Measurements from ENCODE around the gene SRRM2. TPM values are rescaled to one million over a fixed set of nuclear protein-coding genes. Genes with fewer than 3 reads are reported as not detected.

SRRM2 gene
- total RNA-seq, 2 donors from 2014 or later = 118 to 174 TPM

- no peak for DNase-seq (ENCODE audit: low spot score)
- no peak for TF ChIP-seq CTCF (IDR thresholded peaks at IDR 0.05)
- H3K4me3 ChIP-seq = no peak overlapping the region
- H3K27ac ChIP-seq = no peak overlapping the region
- H3K4me1 ChIP-seq = peaks cover 0 to 18% of the 10 kb centered on the region in 2 donors
- H3K27me3 ChIP-seq = no peaks in the 10 kb centered on the region
- H3K9me3 ChIP-seq = no peaks in the 10 kb centered on the region
- H3K36me3 ChIP-seq = peaks cover 100% of the 10 kb centered on the region
Measured at GRCh38 chr16:2763173-2763572, 10.7 kb downstream of the SRRM2 start.

GRCh38 chr16:2764718-2765117, 12.3 kb downstream of the SRRM2 start:
- TF ChIP-seq CTCF (IDR thresholded peaks at IDR 0.05) = no peak
- H3K36me3 ChIP-seq = peaks cover 100% of the 10 kb centered on the region
- no peak for DNase-seq (ENCODE audit: low spot score)
- no peak overlapping the region for H3K27ac ChIP-seq
- H3K4me3 ChIP-seq = no peak overlapping the region
- no peaks in the 10 kb centered on the region for H3K9me3 ChIP-seq
- peaks cover 0 to 20% of the 10 kb centered on the region in 2 donors for H3K4me1 ChIP-seq
- no peaks in the 10 kb centered on the region for H3K27me3 ChIP-seq

GRCh38 chr16:2765462-2766404, 13.3 kb downstream of the SRRM2 start:
- no peak for TF ChIP-seq CTCF (IDR thresholded peaks at IDR 0.05)
- peaks cover under 1 to 20% of the 10 kb centered on the region in 2 donors for H3K4me1 ChIP-seq
- no peak overlapping the region for H3K27ac ChIP-seq
- no peaks in the 10 kb centered on the region for H3K9me3 ChIP-seq
- H3K36me3 ChIP-seq = peaks cover 100% of the 10 kb centered on the region
- no peak for DNase-seq (ENCODE audit: low spot score)
- H3K4me3 ChIP-seq = no peak overlapping the region
- H3K27me3 ChIP-seq = no peaks in the 10 kb centered on the region

GRCh38 chr16:2766430-2767139, 14.1 kb downstream of the SRRM2 start:
- no peak for DNase-seq (ENCODE audit: low spot score)
- TF ChIP-seq CTCF (IDR thresholded peaks at IDR 0.05) = no peak
- H3K9me3 ChIP-seq = no peaks in the 10 kb centered on the region
- no peak overlapping the region for H3K4me3 ChIP-seq
- H3K27me3 ChIP-seq = no peaks in the 10 kb centered on the region
- no peak overlapping the region for H3K27ac ChIP-seq
- peaks cover 3 to 20% of the 10 kb centered on the region in 2 donors for H3K4me1 ChIP-seq
- H3K36me3 ChIP-seq = peaks cover 100% of the 10 kb centered on the region

- no peak for DNase-seq (ENCODE audit: low spot score)
Measured at GRCh38 chr16:2767140-2767731, 14.8 kb downstream of the SRRM2 start.

More at GRCh38 chr16:2767140-2767731, 14.8 kb downstream of the SRRM2 start:
- peaks cover 100% of the 10 kb centered on the region for H3K36me3 ChIP-seq
- no peak overlapping the region for H3K4me3 ChIP-seq
- H3K27ac ChIP-seq = no peak overlapping the region
- H3K4me1 ChIP-seq = peaks cover 3 to 20% of the 10 kb centered on the region in 2 donors
- H3K27me3 ChIP-seq = no peaks in the 10 kb centered on the region
- TF ChIP-seq CTCF (IDR thresholded peaks at IDR 0.05) = no peak
- no peaks in the 10 kb centered on the region for H3K9me3 ChIP-seq

Data from right atrium auricular region (tissue), 2 donors.